ENCODE measurements around the gene CD248.
A peak's percentile ranks its signal among the peaks of the same experiment; 100 is the strongest.

CD248 gene

DNA sequence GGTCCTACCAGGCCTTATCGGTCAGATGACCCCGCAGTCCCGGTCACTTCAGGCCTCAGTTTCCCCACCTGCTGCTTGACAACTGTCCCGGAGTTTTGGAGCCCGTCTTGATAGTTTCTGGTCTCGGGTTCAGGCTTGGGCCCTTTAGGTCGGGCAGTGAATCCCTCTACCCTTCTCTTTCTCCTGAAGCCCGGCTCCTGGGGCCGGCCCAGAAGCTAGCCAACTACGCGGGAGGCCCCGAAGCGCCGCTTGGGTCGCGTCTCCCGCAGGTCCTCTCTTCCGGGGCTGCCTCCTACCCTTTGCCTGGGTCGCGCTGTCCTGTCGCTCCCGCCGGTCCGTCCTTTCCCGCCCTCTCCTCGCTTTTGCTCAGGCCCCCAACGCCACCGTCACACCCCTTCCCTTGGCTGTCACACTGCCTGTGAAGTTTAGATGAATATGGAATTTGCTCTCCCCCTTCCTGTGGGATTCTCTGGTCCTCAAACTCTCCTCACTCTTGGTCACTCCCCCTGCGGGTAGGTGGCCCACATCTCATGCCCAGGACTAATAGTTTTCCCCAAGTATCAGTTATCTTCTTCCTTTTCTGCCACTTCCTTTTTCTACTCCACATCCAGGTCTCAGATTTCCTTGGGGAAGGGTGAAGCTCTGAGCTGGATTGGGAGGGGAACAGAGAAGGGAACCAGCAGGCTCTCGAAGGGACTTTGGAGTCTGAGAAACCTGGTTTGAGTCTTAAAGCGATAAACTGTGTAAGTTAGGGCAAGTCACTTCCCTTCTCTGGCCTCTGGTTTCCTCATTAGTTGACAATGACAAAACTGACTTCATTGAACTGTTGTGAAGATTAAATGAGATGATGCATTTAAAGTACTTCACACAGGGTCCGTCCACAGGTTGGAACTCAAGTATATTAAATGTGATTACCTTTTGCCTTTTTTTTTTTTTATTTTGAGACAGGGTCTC lies 47.6 kb downstream of the CD248 start:
- peak; percentile 34 for DNase-seq

DNA sequence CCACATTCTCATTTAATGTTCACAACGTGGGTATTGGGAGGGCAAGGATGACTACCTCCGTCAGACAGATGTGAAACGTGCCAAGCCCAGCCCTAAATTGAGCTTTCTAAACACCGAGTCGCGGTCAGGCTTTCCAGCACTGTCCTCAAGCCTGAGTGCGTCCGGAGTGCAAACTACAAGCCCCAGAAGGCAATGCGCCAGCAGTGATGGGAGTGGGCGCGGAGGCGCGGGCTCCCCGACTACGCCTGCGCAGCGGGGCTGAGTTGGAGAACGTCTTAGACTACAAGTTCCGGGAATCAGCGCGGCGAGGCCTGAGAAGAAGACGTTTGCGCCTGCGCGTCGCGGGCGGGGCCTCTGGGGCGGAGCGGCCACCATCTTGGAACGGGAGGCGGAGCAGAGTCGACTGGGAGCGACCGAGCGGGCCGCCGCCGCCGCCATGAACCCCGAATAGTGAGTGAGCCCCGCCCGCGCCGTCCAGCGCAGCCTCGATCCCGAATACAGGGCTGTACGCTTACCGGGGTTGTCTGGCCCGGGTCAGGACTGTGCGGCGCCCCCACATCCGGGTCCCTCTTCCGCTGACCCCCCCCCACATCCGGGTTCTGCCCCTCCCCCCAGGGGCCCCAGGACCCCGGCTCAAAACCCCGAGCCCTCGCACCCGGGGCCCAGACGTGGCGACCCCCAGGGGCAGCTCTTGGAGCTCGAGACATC lies 48.4 kb downstream of the CD248 start, which contains the start of gene RAB1B:
Gene RAB1B, plus strand, starts transcription at position 396 of the 708 bp plus-strand sequence. Its CDS starts 41 bp downstream, at position 437.
- peak; percentile 100 for DNase-seq

DNA sequence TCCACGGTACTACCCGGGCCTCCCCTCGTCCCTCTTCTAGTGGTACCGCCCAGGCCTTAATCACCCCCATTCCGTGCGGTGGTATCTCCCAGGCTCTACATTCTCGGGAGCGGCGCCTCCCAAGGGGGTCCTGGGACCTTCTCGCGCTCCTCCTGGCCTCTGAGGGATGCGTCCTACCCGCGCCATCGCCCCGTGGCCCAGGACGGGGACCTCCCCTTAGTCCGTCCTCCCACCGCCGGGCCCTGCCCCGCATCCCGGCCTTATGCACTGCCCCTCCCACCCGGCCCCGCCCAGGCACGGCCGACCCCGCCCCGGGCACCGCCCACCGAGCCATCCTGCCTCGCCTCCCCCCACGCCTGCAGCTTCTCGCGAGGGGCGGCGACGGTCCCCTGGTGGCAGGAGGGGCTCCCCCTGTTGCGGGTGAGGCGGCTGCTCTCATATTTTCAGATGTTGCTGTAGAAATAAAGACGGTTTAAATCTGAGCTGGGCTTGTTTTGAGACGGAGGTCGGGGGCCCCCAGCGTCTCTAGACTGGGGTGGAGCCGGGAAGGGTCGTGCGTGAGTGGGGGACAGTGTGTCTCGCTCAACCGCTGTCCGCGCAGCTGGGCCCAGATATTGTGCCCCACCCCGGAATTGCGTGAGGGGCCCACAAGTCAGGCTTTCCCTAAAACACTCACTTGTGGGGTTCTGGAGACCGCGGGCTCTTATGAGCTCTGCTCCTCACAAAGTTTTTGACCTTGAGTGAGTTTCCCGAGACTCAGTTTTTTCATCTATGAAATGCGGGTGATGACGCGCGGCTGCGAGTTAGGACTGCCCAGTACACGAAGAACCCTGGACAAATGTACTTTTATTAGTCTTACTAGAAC lies 49.2 kb downstream of the CD248 start:
- DNase-seq, result peak; percentile 89

DNA sequence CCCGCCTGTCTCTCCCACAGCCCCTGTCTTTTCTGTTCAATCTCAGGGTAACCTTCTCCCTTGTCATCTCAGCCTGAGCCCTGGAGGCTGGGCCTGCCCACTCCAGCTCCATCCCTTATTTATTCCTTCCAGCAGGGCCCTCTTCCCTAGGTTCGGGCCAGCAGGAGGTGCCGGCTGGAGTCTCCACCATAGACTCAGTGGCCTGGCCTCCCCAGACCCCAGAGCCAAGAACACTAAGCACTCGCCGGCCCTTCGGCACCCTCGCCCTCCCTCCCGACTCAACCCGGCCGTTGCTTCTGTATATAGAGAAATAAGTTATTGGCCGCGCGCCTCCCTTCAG lies 49.8 kb downstream of the CD248 start:
- DNase-seq, result no peak

DNA sequence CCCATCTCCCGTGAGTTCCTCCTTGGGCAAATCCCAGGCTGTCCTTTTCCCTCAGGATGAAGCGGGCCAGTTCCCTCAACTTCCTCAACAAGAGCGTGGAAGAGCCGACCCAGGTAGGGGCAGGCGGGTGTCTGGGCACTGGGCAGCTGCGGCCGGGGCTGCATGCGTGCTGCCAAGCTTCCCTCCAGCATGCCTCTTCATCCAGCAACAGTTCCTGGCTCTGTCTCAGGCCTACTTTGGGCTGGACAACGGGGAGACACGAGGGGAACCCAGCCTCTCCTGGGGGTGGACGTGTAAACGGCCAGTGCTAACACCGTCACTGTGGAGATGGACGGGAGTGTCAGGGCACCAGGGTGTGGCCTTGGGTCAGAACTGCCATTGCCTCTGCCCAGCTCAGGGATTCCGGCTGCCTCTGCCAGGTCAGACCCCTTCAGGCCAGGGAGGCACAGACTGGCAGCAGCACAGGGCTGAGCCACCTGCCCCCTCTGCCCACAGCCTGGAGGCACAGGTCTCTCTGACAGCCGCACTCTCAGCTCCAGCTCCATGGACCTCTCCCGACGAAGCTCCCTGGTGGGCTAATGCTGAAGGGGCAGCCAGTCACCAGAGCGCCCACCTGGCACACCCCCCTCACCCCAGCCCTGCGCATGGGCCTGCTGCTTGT lies 50.3 kb downstream of the CD248 start:
- no peak for DNase-seq

DNA sequence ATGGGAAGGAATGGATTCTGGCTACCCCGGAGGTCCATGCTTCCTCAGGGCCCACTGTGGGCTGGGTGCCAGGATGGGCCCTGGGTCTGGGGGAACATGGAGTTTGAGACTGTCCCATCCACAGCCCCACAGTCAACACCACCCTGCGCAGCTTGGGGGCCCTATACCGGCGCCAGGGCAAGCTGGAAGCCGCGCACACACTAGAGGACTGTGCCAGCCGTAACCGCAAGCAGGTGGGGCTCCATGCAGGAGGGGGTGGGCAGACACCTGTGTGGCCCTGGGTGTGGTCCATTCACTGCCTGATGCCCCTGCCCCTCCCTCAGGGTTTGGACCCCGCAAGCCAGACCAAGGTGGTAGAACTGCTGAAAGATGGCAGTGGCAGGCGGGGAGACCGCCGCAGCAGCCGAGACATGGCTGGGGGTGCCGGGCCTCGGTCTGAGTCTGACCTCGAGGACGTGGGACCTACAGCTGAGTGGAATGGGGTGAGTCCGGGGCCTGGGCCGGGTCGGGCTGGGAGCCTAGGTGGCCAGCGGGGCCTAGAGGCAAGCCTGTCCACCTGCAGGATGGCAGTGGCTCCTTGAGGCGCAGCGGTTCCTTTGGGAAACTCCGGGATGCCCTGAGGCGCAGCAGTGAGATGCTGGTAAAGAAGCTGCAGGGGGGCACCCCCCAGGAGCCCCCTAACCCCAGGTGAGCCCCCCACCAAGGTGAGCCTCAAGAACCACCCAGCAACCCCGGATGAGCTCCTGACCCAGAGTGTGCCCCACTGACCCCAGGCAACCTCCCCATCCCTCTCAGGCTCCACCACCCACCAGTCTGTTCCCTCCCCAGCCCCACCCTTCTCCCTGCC lies 51.1 kb downstream of the CD248 start:
- DNase-seq, result no peak

DNA sequence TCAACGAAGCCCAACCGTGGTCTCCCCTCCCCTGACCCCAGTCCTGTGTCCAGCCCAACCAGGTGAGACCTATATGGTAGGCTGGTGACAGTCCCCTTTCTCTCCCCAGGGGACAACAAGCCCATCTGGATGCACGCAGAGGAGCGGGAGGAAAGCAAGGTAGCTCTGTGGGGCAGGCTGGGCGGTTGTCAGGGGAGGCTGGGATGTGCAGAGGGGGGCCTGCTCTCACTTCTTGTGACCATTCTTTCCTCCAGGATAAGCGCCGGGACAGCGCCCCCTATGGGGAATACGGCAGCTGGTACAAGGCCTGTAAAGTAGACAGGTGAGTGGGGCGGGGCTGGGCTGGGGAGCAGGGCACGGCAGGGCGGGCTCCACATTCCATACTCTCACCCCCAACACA lies 51.9 kb downstream of the CD248 start:
- peak; percentile 66 for DNase-seq
